Astrocyte (in vitro differentiated cells and primary cell): ENCODE data around the gene CEP350. TPM values are rescaled to one million over a fixed set of nuclear protein-coding genes. Genes with fewer than 3 reads are reported as not detected.
A peak's percentile ranks its signal among the peaks of the same experiment; 100 is the strongest.
"Not testable (repeated sequence)": the region's sequence is repeated elsewhere in the genome, so short reads cannot be mapped to it uniquely, and the experiment has no call there.

Source experiments
- DNase-seq: peaks from one replicate; pipeline ENCODE4 v3.0.0-alpha.2; 2010; ENCODE audit warnings: low read depth
- FAIRE-seq: peaks from 2 replicates; lab custom pipeline; 2011; peaks lifted over from hg19 to GRCh38; lab: Jason Lieb, UNC
- H2AFZ ChIP-seq: 2 replicates; pipeline ENCODE4 v1.6.0; 2012; ENCODE audit warnings: low read depth, low read length, inconsistent platforms
- H3K27ac ChIP-seq: 2 replicates; pipeline ENCODE4 v1.5.1; 2011; ENCODE audit warnings: low read depth, low read length, inconsistent platforms
- H3K27me3 ChIP-seq: 2 replicates; pipeline ENCODE4 v1.6.0; 2011; ENCODE audit warnings: low read length, inconsistent platforms; ENCODE audit not compliant: insufficient read depth
- H3K36me3 ChIP-seq: 2 replicates; pipeline ENCODE4 v1.5.1; 2011; ENCODE audit warnings: low read length, inconsistent platforms; ENCODE audit not compliant: insufficient read depth
- H3K4me1 ChIP-seq: 2 replicates; pipeline ENCODE4 v1.5.1; 2011; ENCODE audit warnings: low read length, inconsistent platforms; ENCODE audit not compliant: insufficient read depth
- H3K4me2 ChIP-seq: 2 replicates; pipeline ENCODE4 v1.6.0; 2012; ENCODE audit warnings: low read length, inconsistent platforms
- H3K4me3 ChIP-seq: 2 replicates; pipeline ENCODE4 v1.5.1; 2011; ENCODE audit warnings: low read depth, mild to moderate bottlenecking, low read length, inconsistent platforms; ENCODE audit not compliant: insufficient read depth
- H3K79me2 ChIP-seq: 2 replicates; pipeline ENCODE4 v1.6.0; 2012; ENCODE audit warnings: mild to moderate bottlenecking, low read length, inconsistent platforms; ENCODE audit not compliant: insufficient read depth
- H3K9ac ChIP-seq: 2 replicates; pipeline ENCODE4 v1.6.0; 2012; ENCODE audit warnings: mild to moderate bottlenecking, low read length, inconsistent platforms
- H3K9me3 ChIP-seq: 2 replicates; pipeline ENCODE4 v1.5.1; 2012; ENCODE audit warnings: low read depth, mild to moderate bottlenecking, low read length, inconsistent platforms; ENCODE audit not compliant: insufficient read depth
- H4K20me1 ChIP-seq: 2 replicates; pipeline ENCODE4 v1.6.0; 2012; ENCODE audit warnings: low read length, inconsistent platforms; ENCODE audit not compliant: insufficient read depth
- H3K27ac Mint-ChIP-seq: one replicate; pipeline ENCODE4 v1.8.0; 2021; ENCODE audit warnings: mild to moderate bottlenecking, mixed read lengths; ENCODE audit not compliant: unreplicated experiment
- H3K27me3 Mint-ChIP-seq: one replicate; pipeline ENCODE4 v1.8.0; 2021; ENCODE audit warnings: low read depth, mixed read lengths; ENCODE audit not compliant: unreplicated experiment
- H3K36me3 Mint-ChIP-seq: one replicate; pipeline ENCODE4 v1.8.0; 2021; ENCODE audit warnings: low read depth, mixed read lengths; ENCODE audit not compliant: unreplicated experiment
- H3K4me1 Mint-ChIP-seq: one replicate; pipeline ENCODE4 v1.8.0; 2021; ENCODE audit warnings: low read depth, mixed read lengths; ENCODE audit not compliant: unreplicated experiment
- H3K4me3 Mint-ChIP-seq: one replicate; pipeline ENCODE4 v1.8.0; 2021; ENCODE audit warnings: mild to moderate bottlenecking, moderate library complexity, mixed read lengths; ENCODE audit not compliant: unreplicated experiment
- H3K9me3 Mint-ChIP-seq: one replicate; pipeline ENCODE4 v1.8.0; 2021; ENCODE audit warnings: mild to moderate bottlenecking, mixed read lengths; ENCODE audit not compliant: unreplicated experiment
- CTCF ChIP-seq: IDR thresholded peaks from 2 replicates; pipeline ENCODE4 v1.5.1; 2011; ENCODE audit warnings: low read depth, mild to moderate bottlenecking, inconsistent platforms, low read length, moderate library complexity; ENCODE audit not compliant: insufficient read depth
- EZH2 ChIP-seq: IDR thresholded peaks from 2 replicates; pipeline ENCODE4 v1.6.1; 2012; ENCODE audit warnings: mild to moderate bottlenecking, low read length, inconsistent platforms; ENCODE audit not compliant: insufficient read depth
- total RNA-seq: library from RNA; stranded (reverse); gene quantifications from 2 replicates; pipeline ENCODE4 v1.2.1, GENCODE V29; 2021

CEP350 gene
- total RNA-seq, 1 donor from 2014 or later: 29.2 TPM

- H3K27me3 ChIP-seq: no peaks in the 10 kb centered on the region
- Mint-ChIP-seq H3K4me1 (peaks cover 8% of the 10 kb centered on the region), H3K9me3 (no peaks in the 10 kb centered on the region), H3K4me3 (peak overlapping the region; percentile 99), H3K27me3 (no peaks in the 10 kb centered on the region), H3K27ac (peak overlapping the region; percentile 91), H3K36me3 (no peaks in the 10 kb centered on the region)
- peaks cover 28% of the 10 kb centered on the region for H4K20me1 ChIP-seq
- no peaks in the 10 kb centered on the region for H3K36me3 ChIP-seq
- peak overlapping the region; percentile 80 for H3K4me3 ChIP-seq
- peak overlapping the region; percentile 93 for H3K9ac ChIP-seq
- FAIRE-seq (no peak), DNase-seq (peak; percentile 8)
- H3K79me2 ChIP-seq: peaks cover 56% of the 10 kb centered on the region
- H3K4me2 ChIP-seq: peak overlapping the region; percentile 91
- H3K9me3 ChIP-seq: no peaks in the 10 kb centered on the region
- H3K27ac ChIP-seq: peak overlapping the region; percentile 72
- H3K4me1 ChIP-seq: peaks cover 14% of the 10 kb centered on the region
- H2AFZ ChIP-seq: peak overlapping the region; percentile 88
- TF ChIP-seq CTCF (no peak), EZH2 (no peak)
These were observed 674 bp downstream of the CEP350 start for GRCh38 chr1:179955287-179955680.

GRCh38 chr1:179955731-179956130 is 1.1 kb downstream of the CEP350 start:
- Mint-ChIP-seq H3K36me3 (no peaks in the 10 kb centered on the region), H3K27me3 (no peaks in the 10 kb centered on the region), H3K4me1 (peaks cover 8% of the 10 kb centered on the region), H3K4me3 (peak overlapping the region; percentile 99), H3K9me3 (no peaks in the 10 kb centered on the region), H3K27ac (peak overlapping the region; percentile 91)
- H3K79me2 ChIP-seq: peaks cover 60% of the 10 kb centered on the region
- H3K27ac ChIP-seq: no peak overlapping the region
- no peaks in the 10 kb centered on the region for H3K9me3 ChIP-seq
- FAIRE-seq (no peak), DNase-seq (no peak)
- H4K20me1 ChIP-seq: peaks cover 28% of the 10 kb centered on the region
- peak overlapping the region; percentile 80 for H3K4me3 ChIP-seq
- peak overlapping the region; percentile 91 for H3K4me2 ChIP-seq
- no peak for TF ChIP-seq EZH2
- no peak for TF ChIP-seq CTCF
- H3K27me3 ChIP-seq: no peaks in the 10 kb centered on the region
- peaks cover 14% of the 10 kb centered on the region for H3K4me1 ChIP-seq
- H3K9ac ChIP-seq: peak overlapping the region; percentile 93
- no peak overlapping the region for H2AFZ ChIP-seq
- H3K36me3 ChIP-seq: no peaks in the 10 kb centered on the region

- Mint-ChIP-seq H3K27me3 (no peaks in the 10 kb centered on the region), H3K4me1 (peaks cover 8% of the 10 kb centered on the region), H3K36me3 (peaks cover 4% of the 10 kb centered on the region), H3K4me3 (no peak overlapping the region), H3K27ac (no peak overlapping the region), H3K9me3 (no peaks in the 10 kb centered on the region)
- Histone ChIP-seq H3K27me3 (no peaks in the 10 kb centered on the region), H3K4me2 (no peak overlapping the region), H3K79me2 (peaks cover 85% of the 10 kb centered on the region), H4K20me1 (peaks cover 44% of the 10 kb centered on the region), H3K9me3 (no peaks in the 10 kb centered on the region), H2AFZ (no peak overlapping the region), H3K9ac (no peak overlapping the region), H3K4me3 (no peak overlapping the region), H3K27ac (no peak overlapping the region), H3K36me3 (no peaks in the 10 kb centered on the region), H3K4me1 (peaks cover 14% of the 10 kb centered on the region)
- FAIRE-seq (no peak), DNase-seq (no peak)
- TF ChIP-seq EZH2 (no peak), CTCF (no peak)
These were observed 3.7 kb downstream of the CEP350 start for GRCh38 chr1:179958359-179958758.

- not testable (repeated sequence) for H3K27me3 ChIP-seq, H3K36me3 ChIP-seq, H3K4me1 Mint-ChIP-seq, H3K9me3 Mint-ChIP-seq, FAIRE-seq, H3K4me2 ChIP-seq, H3K36me3 Mint-ChIP-seq, H3K27ac Mint-ChIP-seq, H3K9me3 ChIP-seq, H3K27me3 Mint-ChIP-seq, H2AFZ ChIP-seq, H3K27ac ChIP-seq, H3K4me1 ChIP-seq, DNase-seq, H3K9ac ChIP-seq, H3K4me3 ChIP-seq, H3K4me3 Mint-ChIP-seq
- Histone ChIP-seq H3K79me2 (peaks cover 95% of the 10 kb centered on the region), H4K20me1 (peaks cover 57% of the 10 kb centered on the region)
These were observed 7.6 kb downstream of the CEP350 start for GRCh38 chr1:179962168-179962567.
